ENCODE measurements around the gene ITPR1. TPM values are rescaled to one million over a fixed set of nuclear protein-coding genes. Genes with fewer than 3 reads are reported as not detected.
A peak's percentile ranks its signal among the peaks of the same experiment; 100 is the strongest.

Gene ITPR1
- total and polyA plus RNA-seq, 4 donors, result 3.7 to 39.4 (median 8.2) TPM

- H3K27ac ChIP-seq (ENCODE audit: low read depth in 1 of 2, low read length in 2 of 2), result no peak overlapping the region
- WGBS, result 96% methylated on average over 17 of the region's 17 CpGs
- DNase-seq (ENCODE audit: low spot score), result no peak
- peaks cover 0 to 3% (median 0%) of the 10 kb centered on the region in 4 donors for H3K9me3 ChIP-seq (ENCODE audit: control insufficient read depth in 4 of 4, low read length in 3 of 4)
- H3K27me3 ChIP-seq (ENCODE audit: control insufficient read depth in 4 of 4, insufficient read depth in 4 of 4, low read length in 3 of 4), result no peaks in the 10 kb centered on the region
- peaks cover 0 to 5% (median 3%) of the 10 kb centered on the region in 4 donors for H3K4me1 ChIP-seq (ENCODE audit: control insufficient read depth in 4 of 4, insufficient read depth in 4 of 4, low read length in 3 of 4)
- TF ChIP-seq EGR1 (IDR thresholded peaks at IDR 0.05; ENCODE audit: low read depth in 2 of 2) (no peak), RAD21 (IDR thresholded peaks at IDR 0.05) (no peak), RXRA (IDR thresholded peaks at IDR 0.05) (no peak), GABPA (IDR thresholded peaks at IDR 0.05 in 1 of 2, conservative IDR thresholded peaks at IDR 0.05 in 1 of 2) (no peak), MAX (IDR thresholded peaks at IDR 0.05) (no peak), FOXA2 (IDR thresholded peaks at IDR 0.05) (no peak), TAF1 (conservative IDR thresholded peaks at IDR 0.05) (no peak), YY1 (IDR thresholded peaks at IDR 0.05) (no peak)
- no peak overlapping the region for H3K9ac ChIP-seq (ENCODE audit: low read depth in 1 of 2, low read length in 2 of 2)
- no peak overlapping the region for H3K4me3 ChIP-seq (ENCODE audit: low read depth in 1 of 3, low read length in 3 of 3)
- H3K36me3 ChIP-seq (ENCODE audit: control insufficient read depth in 4 of 4, insufficient read depth in 3 of 4, low read depth in 1 of 4, low read length in 3 of 4), result peaks cover 3 to 8% (median 5%) of the 10 kb centered on the region in 4 donors
Measured at GRCh38 chr3:4820296-4821121, 327.4 kb downstream of the ITPR1 start.

GRCh38 chr3:4821338-4821737, 328.2 kb downstream of the ITPR1 start:
- no peak for DNase-seq (ENCODE audit: low spot score)
- no peak overlapping the region for H3K9ac ChIP-seq (ENCODE audit: low read depth in 1 of 2, low read length in 2 of 2)
- H3K36me3 ChIP-seq (ENCODE audit: control insufficient read depth in 4 of 4, insufficient read depth in 3 of 4, low read depth in 1 of 4, low read length in 3 of 4), result peaks cover 2 to 8% (median 5%) of the 10 kb centered on the region in 4 donors
- WGBS, result 97% methylated on average over 2 of the region's 2 CpGs
- peaks cover 0 to 14% (median 9%) of the 10 kb centered on the region in 4 donors for H3K4me1 ChIP-seq (ENCODE audit: control insufficient read depth in 4 of 4, insufficient read depth in 4 of 4, low read length in 3 of 4)
- H3K4me3 ChIP-seq (ENCODE audit: low read depth in 1 of 3, low read length in 3 of 3), result no peak overlapping the region
- no peaks in the 10 kb centered on the region for H3K27me3 ChIP-seq (ENCODE audit: control insufficient read depth in 4 of 4, insufficient read depth in 4 of 4, low read length in 3 of 4)
- TF ChIP-seq FOXA1 (IDR thresholded peaks at IDR 0.05), result no peak
- H3K9me3 ChIP-seq (ENCODE audit: control insufficient read depth in 4 of 4, low read length in 3 of 4), result peaks cover 0 to 3% (median 0%) of the 10 kb centered on the region in 4 donors
- no peak overlapping the region for H3K27ac ChIP-seq (ENCODE audit: low read depth in 1 of 2, low read length in 2 of 2)

GRCh38 chr3:4821975-4822374, 328.8 kb downstream of the ITPR1 start:
- Histone ChIP-seq H3K36me3 (ENCODE audit: control insufficient read depth in 4 of 4, insufficient read depth in 3 of 4, low read depth in 1 of 4, low read length in 3 of 4) (peaks cover 0 to 8% (median 5%) of the 10 kb centered on the region in 4 donors), H3K27me3 (ENCODE audit: control insufficient read depth in 4 of 4, insufficient read depth in 4 of 4, low read length in 3 of 4) (no peaks in the 10 kb centered on the region), H3K9ac (ENCODE audit: low read depth in 1 of 2, low read length in 2 of 2) (no peak overlapping the region), H3K4me1 (ENCODE audit: control insufficient read depth in 4 of 4, insufficient read depth in 4 of 4, low read length in 3 of 4) (peaks cover 0 to 19% (median 12%) of the 10 kb centered on the region in 4 donors), H3K9me3 (ENCODE audit: control insufficient read depth in 4 of 4, low read length in 3 of 4) (peaks cover 0 to 3% (median 0%) of the 10 kb centered on the region in 4 donors), H3K27ac (ENCODE audit: low read depth in 1 of 2, low read length in 2 of 2) (no peak overlapping the region), H3K4me3 (ENCODE audit: low read depth in 1 of 3, low read length in 3 of 3) (no peak overlapping the region)
- TF ChIP-seq ATF3 (IDR thresholded peaks at IDR 0.05), result no peak
- peak in 1 of 2 donors; percentile 17 for TF ChIP-seq RAD21 (IDR thresholded peaks at IDR 0.05)
- 81% methylated on average over 11 of the region's 11 CpGs for WGBS
- DNase-seq (ENCODE audit: low spot score), result no peak

GRCh38 chr3:4822568-4822967, 329.4 kb downstream of the ITPR1 start:
- Histone ChIP-seq H3K9me3 (ENCODE audit: control insufficient read depth in 4 of 4, low read length in 3 of 4) (no peaks in the 10 kb centered on the region), H3K36me3 (ENCODE audit: control insufficient read depth in 4 of 4, insufficient read depth in 3 of 4, low read depth in 1 of 4, low read length in 3 of 4) (peaks cover 0 to 8% (median 4%) of the 10 kb centered on the region in 4 donors), H3K27me3 (ENCODE audit: control insufficient read depth in 4 of 4, insufficient read depth in 4 of 4, low read length in 3 of 4) (no peaks in the 10 kb centered on the region), H3K4me1 (ENCODE audit: control insufficient read depth in 4 of 4, insufficient read depth in 4 of 4, low read length in 3 of 4) (peaks cover 0 to 19% (median 12%) of the 10 kb centered on the region in 4 donors), H3K27ac (ENCODE audit: low read depth in 1 of 2, low read length in 2 of 2) (no peak overlapping the region), H3K4me3 (ENCODE audit: low read depth in 1 of 3, low read length in 3 of 3) (no peak overlapping the region), H3K9ac (ENCODE audit: low read depth in 1 of 2, low read length in 2 of 2) (no peak overlapping the region)
- WGBS, result 97% methylated on average over 6 of the region's 6 CpGs
- TF ChIP-seq MAX (IDR thresholded peaks at IDR 0.05) (no peak), RAD21 (IDR thresholded peaks at IDR 0.05) (no peak), ATF3 (IDR thresholded peaks at IDR 0.05) (no peak), RXRA (IDR thresholded peaks at IDR 0.05) (no peak), TAF1 (conservative IDR thresholded peaks at IDR 0.05) (no peak), JUND (IDR thresholded peaks at IDR 0.05) (no peak), HNF4A (conservative IDR thresholded peaks at IDR 0.05) (no peak)
- DNase-seq (ENCODE audit: low spot score), result no peak
